PC-3 (cell line): ENCODE measurements around the gene FBLN7.

Experiments
- EZH2 ChIP-seq: fragments of 300-600 bp; sonication (generic); IDR thresholded peaks from one replicate; pipeline ENCODE4 v1.6.1; 2017; ENCODE audit warnings: antibody characterized with exemption, mild to moderate bottlenecking, low read length; ENCODE audit not compliant: unreplicated experiment
- TF ChIP-seq, protein P1 (sequence below): fragments of 300-600 bp; sonication (generic); conservative IDR thresholded peaks from 2 replicates; pipeline ENCODE4 v1.5.1; 2017; ENCODE audit warnings: antibody characterized with exemption, low read depth, mild to moderate bottlenecking, low read length

DNA sequence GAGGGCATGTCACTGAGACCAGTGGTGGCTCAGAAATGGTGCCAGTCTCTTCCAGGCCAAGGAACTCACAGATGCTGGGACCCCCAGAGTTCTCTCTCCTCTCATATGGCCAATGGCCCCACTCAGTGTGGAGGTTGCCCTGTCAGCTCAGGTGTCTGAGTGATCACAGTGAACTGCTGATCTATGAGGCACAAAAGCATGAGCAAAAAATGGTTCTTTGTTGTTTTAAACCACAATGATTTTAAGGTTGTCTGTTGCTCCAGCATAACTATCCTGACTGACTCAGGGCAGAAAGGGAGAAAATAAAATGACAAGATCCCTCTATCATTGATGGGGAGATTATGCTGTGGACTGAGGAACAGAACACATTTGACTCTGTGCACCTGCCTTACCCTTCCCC lies 57.8 kb downstream of the FBLN7 start:
- TF ChIP-seq, protein P1, sequence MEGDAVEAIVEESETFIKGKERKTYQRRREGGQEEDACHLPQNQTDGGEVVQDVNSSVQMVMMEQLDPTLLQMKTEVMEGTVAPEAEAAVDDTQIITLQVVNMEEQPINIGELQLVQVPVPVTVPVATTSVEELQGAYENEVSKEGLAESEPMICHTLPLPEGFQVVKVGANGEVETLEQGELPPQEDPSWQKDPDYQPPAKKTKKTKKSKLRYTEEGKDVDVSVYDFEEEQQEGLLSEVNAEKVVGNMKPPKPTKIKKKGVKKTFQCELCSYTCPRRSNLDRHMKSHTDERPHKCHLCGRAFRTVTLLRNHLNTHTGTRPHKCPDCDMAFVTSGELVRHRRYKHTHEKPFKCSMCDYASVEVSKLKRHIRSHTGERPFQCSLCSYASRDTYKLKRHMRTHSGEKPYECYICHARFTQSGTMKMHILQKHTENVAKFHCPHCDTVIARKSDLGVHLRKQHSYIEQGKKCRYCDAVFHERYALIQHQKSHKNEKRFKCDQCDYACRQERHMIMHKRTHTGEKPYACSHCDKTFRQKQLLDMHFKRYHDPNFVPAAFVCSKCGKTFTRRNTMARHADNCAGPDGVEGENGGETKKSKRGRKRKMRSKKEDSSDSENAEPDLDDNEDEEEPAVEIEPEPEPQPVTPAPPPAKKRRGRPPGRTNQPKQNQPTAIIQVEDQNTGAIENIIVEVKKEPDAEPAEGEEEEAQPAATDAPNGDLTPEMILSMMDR: no peak
- TF ChIP-seq EZH2: no peak
